Posterior vena cava (tissue), 2 donors: ENCODE results near the gene NSMCE3. TPM values are rescaled to one million over a fixed set of nuclear protein-coding genes. Genes with fewer than 3 reads are reported as not detected.
"Not testable (repeated sequence)": the region's sequence is repeated elsewhere in the genome, so short reads cannot be mapped to it uniquely, and the experiment has no call there.

Source experiments
- DNase-seq: peaks from one replicate; pipeline ENCODE4 v3.0.0-alpha.2; 2020; ENCODE audit warnings: low spot score
- intact Hi-C, 2 donors: fragments of 100-400 bp; cut with DNase I; formaldehyde crosslinking; loops; one replicate each; pipeline versions ENCODE4 v1.14.1 to v1.14.2; 2022 to 2023
- total RNA-seq, 2 donors: library from RNA; stranded (reverse); fragmentation: NEBNext Ultra II Directional; extraction: Animal tissue kit (Norgen Biotek cat#: 25700); gene quantifications; one replicate each; pipeline ENCODE4 v1.2.1, GENCODE V29; 2021
- donor health status: DM: yes; HTN: yes; CAD: no.
- donor health status: DM: yes; HTN: yes; CAD: no.

Gene NSMCE3
- total RNA-seq, 2 donors from 2014 or later: 5.9 to 6.6 TPM

DNA sequence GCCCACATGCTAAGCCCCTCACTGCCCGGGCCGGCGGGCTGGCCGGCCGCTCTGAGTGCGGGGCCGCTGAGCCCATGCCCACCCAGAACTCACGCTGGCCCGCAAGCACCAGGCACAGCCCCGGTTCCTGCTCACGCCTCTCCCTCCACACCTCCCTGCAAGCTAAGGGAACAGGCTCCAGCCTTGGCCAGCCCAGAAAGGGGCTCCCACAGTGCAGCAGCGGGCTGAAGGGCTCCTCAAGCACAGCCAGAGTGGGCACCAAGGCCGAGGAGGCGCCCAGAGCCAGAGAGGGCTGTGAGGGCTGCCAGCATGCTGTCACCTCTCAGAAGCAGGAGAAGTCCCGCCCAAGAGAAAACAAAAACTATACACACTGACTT, 44.6 kb downstream of the NSMCE3 start:
- DNase-seq, intact Hi-C loops: not testable (repeated sequence)

- DNase-seq, intact Hi-C loops: not testable (repeated sequence)
Measured at GRCh38 chr15:29224235-29224986, 45.2 kb downstream of the NSMCE3 start.

- intact Hi-C loops: no loop called here
- no peak for DNase-seq
Measured at GRCh38 chr15:29223640-29224039, 46.0 kb downstream of the NSMCE3 start.

GRCh38 chr15:29222129-29222853, 47.3 kb downstream of the NSMCE3 start:
- intact Hi-C loops: no loop called here
- no peak for DNase-seq

- intact Hi-C loops: no loop called here
- no peak for DNase-seq
Measured at GRCh38 chr15:29220852-29221251, 48.8 kb downstream of the NSMCE3 start.

GRCh38 chr15:29216955-29217354, 52.7 kb downstream of the NSMCE3 start:
- DNase-seq: no peak
- intact Hi-C loops: no loop called here
